RWPE2 (cell line): ENCODE data around the gene ARPC1A.
"Not testable (repeated sequence)": the region's sequence is repeated elsewhere in the genome, so short reads cannot be mapped to it uniquely, and the experiment has no call there.

Experiments
- ATAC-seq: fragments of 200-7000 bp; cut with Tn5 transposase; 3 replicates; pipeline ENCODE4 v1.9.1; 2021; ENCODE audit warnings: low read depth
- DNase-seq: peaks from one replicate; pipeline ENCODE4 v3.0.0-alpha.2; 2020; ENCODE audit warnings: low spot score
- H3K27ac ChIP-seq: fragments of 450-650 bp; 2 replicates; pipeline ENCODE4 v1.5.1; 2017; ENCODE audit warnings: mild to moderate bottlenecking; ENCODE audit not compliant: poor library complexity, severe bottlenecking
- H3K27me3 ChIP-seq: fragments of 250-450 bp; sonication (Bioruptor Pico); 2 replicates; pipeline ENCODE4 v1.5.1; 2021; ENCODE audit warnings: mild to moderate bottlenecking, moderate library complexity; ENCODE audit not compliant: insufficient read depth, poor library complexity, severe bottlenecking
- H3K36me3 ChIP-seq: fragments of 250-450 bp; sonication (Bioruptor Pico); 2 replicates; pipeline ENCODE4 v1.5.1; 2020; ENCODE audit warnings: low read depth, mild to moderate bottlenecking, moderate library complexity
- H3K4me1 ChIP-seq: fragments of 250-450 bp; sonication (Bioruptor Pico); 2 replicates; pipeline ENCODE4 v1.5.1; 2021; ENCODE audit warnings: mild to moderate bottlenecking, moderate library complexity; ENCODE audit not compliant: insufficient read depth, poor library complexity, severe bottlenecking
- H3K4me3 ChIP-seq: fragments of 250-450 bp; sonication (Bioruptor Pico); 2 replicates; pipeline ENCODE4 v1.5.1; 2021; ENCODE audit warnings: mild to moderate bottlenecking, moderate library complexity; ENCODE audit not compliant: severe bottlenecking
- H3K9me3 ChIP-seq: fragments of 250-450 bp; sonication (Bioruptor Pico); 2 replicates; pipeline ENCODE4 v1.5.1; 2021; ENCODE audit warnings: mild to moderate bottlenecking, moderate library complexity; ENCODE audit not compliant: severe bottlenecking
- CTCF ChIP-seq: fragments of 450-650 bp; IDR thresholded peaks from one replicate; pipeline ENCODE4 v1.5.1; 2017; ENCODE audit warnings: mild to moderate bottlenecking, moderate library complexity; ENCODE audit not compliant: poor library complexity, severe bottlenecking

The ARPC1A gene

GRCh38 chr7:99339595-99339994, 13.9 kb downstream of the ARPC1A start:
- no peak for ATAC-seq
- peaks cover 99% of the 10 kb centered on the region for H3K36me3 ChIP-seq
- no peak for TF ChIP-seq CTCF

GRCh38 chr7:99340659-99341058, 15.0 kb downstream of the ARPC1A start:
- no peaks in the 10 kb centered on the region for H3K4me1 ChIP-seq
- no peak for TF ChIP-seq CTCF
- no peak overlapping the region for H3K4me3 ChIP-seq
- no peak for DNase-seq
- ATAC-seq: no peak
- no peaks in the 10 kb centered on the region for H3K27me3 ChIP-seq
- no peaks in the 10 kb centered on the region for H3K9me3 ChIP-seq
- peaks cover 99% of the 10 kb centered on the region for H3K36me3 ChIP-seq
- H3K27ac ChIP-seq: no peak overlapping the region

More at GRCh38 chr7:99339595-99339994, 13.9 kb downstream of the ARPC1A start:
- no peak for DNase-seq
- H3K27ac ChIP-seq: no peak overlapping the region
- H3K4me1 ChIP-seq: no peaks in the 10 kb centered on the region
- H3K27me3 ChIP-seq: no peaks in the 10 kb centered on the region
- H3K4me3 ChIP-seq: no peak overlapping the region
- no peaks in the 10 kb centered on the region for H3K9me3 ChIP-seq

GRCh38 chr7:99344061-99344647, 18.5 kb downstream of the ARPC1A start:
- Histone ChIP-seq H3K36me3 (peaks cover 100% of the 10 kb centered on the region), H3K27ac (no peak overlapping the region), H3K4me1 (no peaks in the 10 kb centered on the region), H3K4me3 (no peak overlapping the region), H3K9me3 (no peaks in the 10 kb centered on the region), H3K27me3 (no peaks in the 10 kb centered on the region)
- ATAC-seq (no peak), DNase-seq (no peak)
- no peak for TF ChIP-seq CTCF

- peaks cover 99% of the 10 kb centered on the region for H3K36me3 ChIP-seq
- H3K4me3 ChIP-seq, H3K27ac ChIP-seq, ATAC-seq, H3K4me1 ChIP-seq, H3K27me3 ChIP-seq, H3K9me3 ChIP-seq, DNase-seq: not testable (repeated sequence)
These were observed 24.9 kb downstream of the ARPC1A start for GRCh38 chr7:99350641-99351040.

- TF ChIP-seq CTCF: no peak
- no peaks in the 10 kb centered on the region for H3K4me1 ChIP-seq
- DNase-seq: no peak
- no peak for ATAC-seq
- no peak overlapping the region for H3K4me3 ChIP-seq
- H3K9me3 ChIP-seq: no peaks in the 10 kb centered on the region
- peaks cover 96% of the 10 kb centered on the region for H3K36me3 ChIP-seq
- no peak overlapping the region for H3K27ac ChIP-seq
- no peaks in the 10 kb centered on the region for H3K27me3 ChIP-seq
These were observed 26.5 kb downstream of the ARPC1A start for GRCh38 chr7:99352247-99352646.
